A549 (cell line): ENCODE measurements around the gene PLA2G4B. TPM values are rescaled to one million over a fixed set of nuclear protein-coding genes. Genes with fewer than 3 reads are reported as not detected.

Experiments
- ATAC-seq, 2 experiments: fragments of 200-7000 bp in 1 of 2; fragments of >200 bp in 1 of 2; cut with Nextera tagmentation in 1 of 2; cut with Tn5 transposase in 1 of 2; 3 replicates each; pipeline versions ENCODE4 v1.8.0 to v1.9.1; 2018 to 2020; ENCODE audit warnings: mild to moderate bottlenecking in 1 of 2, moderate library complexity in 1 of 2
- CTCF ChIA-PET: fragments of 300-600 bp; sonication (Branson Sonifier 250); formaldehyde crosslinking; extraction: SDS; loops from one replicate; lab custom pipeline; 2021; ENCODE audit warnings: antibody characterized with exemption, inconsistent platforms; lab: Yijun Ruan, JAX
- POLR2A ChIA-PET: fragments of 350-600 bp; formaldehyde crosslinking; extraction: SDS; loops from one replicate; lab custom pipeline; 2021; ENCODE audit warnings: antibody characterized with exemption, inconsistent platforms; lab: Yijun Ruan, JAX
- DNase-seq, 2 experiments: peaks; one replicate each; pipeline versions ENCODE4 v3.0.0 to v3.0.0-alpha.2; 2011 to 2016; ENCODE audit warnings: low read depth in 1 of 2, low spot score in 1 of 2
- FAIRE-seq: peaks from 2 replicates; lab custom pipeline; 2011; peaks lifted over from hg19 to GRCh38; lab: Jason Lieb, UNC
- H3K27ac ChIP-seq, 2 experiments: fragments of >200 bp; sonication (Bioruptor Twin); formaldehyde crosslinking; 3 replicates each; pipeline ENCODE4 v1.5.1; 2016 to 2017
- H3K4me1 ChIP-seq: fragments of >200 bp; sonication (Bioruptor Twin); formaldehyde crosslinking; 3 replicates; pipeline ENCODE4 v1.6.1; 2016
- H3K4me2 ChIP-seq: fragments of >200 bp; sonication (Bioruptor Twin); formaldehyde crosslinking; 3 replicates; pipeline ENCODE4 v1.6.1; 2016
- H3K4me3 ChIP-seq: fragments of >200 bp; sonication (Bioruptor Twin); formaldehyde crosslinking; 3 replicates; pipeline ENCODE4 v1.5.1; 2016
- H3K9me3 ChIP-seq: fragments of >200 bp; sonication (Bioruptor Twin); formaldehyde crosslinking; 3 replicates; pipeline ENCODE4 v1.6.1; 2016
- CEBPB ChIP-seq, 2 experiments: fragments of >200 bp in 1 of 2; sonication (Bioruptor Twin) in 1 of 2; formaldehyde crosslinking in 1 of 2; IDR thresholded peaks; 2 replicates each; pipeline ENCODE4 v1.6.1; 2012 to 2016
- CTCF ChIP-seq: fragments of >200 bp; sonication (Bioruptor Twin); formaldehyde crosslinking; IDR thresholded peaks from 3 replicates; pipeline ENCODE4 v1.5.1; 2016
- FOSB ChIP-seq: fragments of 250-450 bp; sonication (Bioruptor Pico); IDR thresholded peaks from 2 replicates; pipeline ENCODE4 v1.5.0; 2020; ENCODE audit warnings: mild to moderate bottlenecking, moderate library complexity
- FOXS1 ChIP-seq: fragments of 250-450 bp; sonication (Bioruptor Pico); IDR thresholded peaks from 2 replicates; pipeline ENCODE4 v1.5.0; 2020; ENCODE audit warnings: mild to moderate bottlenecking, moderate library complexity
- GATA3 ChIP-seq: IDR thresholded peaks from 2 replicates; pipeline ENCODE4 v1.6.1; 2012; ENCODE audit warnings: borderline replicate concordance
- HOXA7 ChIP-seq: fragments of 250-450 bp; sonication (Bioruptor Pico); IDR thresholded peaks from 2 replicates; pipeline ENCODE4 v1.5.0; 2020; ENCODE audit warnings: mild to moderate bottlenecking, moderate library complexity
- HOXB5 ChIP-seq: fragments of 250-450 bp; sonication (Bioruptor Pico); IDR thresholded peaks from 2 replicates; pipeline ENCODE4 v1.5.0; 2020; ENCODE audit warnings: mild to moderate bottlenecking, moderate library complexity
- KDM5A ChIP-seq: fragments of 200-600 bp; sonication (generic); IDR thresholded peaks from 2 replicates; pipeline ENCODE4 v1.6.1; 2016; ENCODE audit warnings: antibody characterized with exemption, mild to moderate bottlenecking
- MAZ ChIP-seq: fragments of 150-350 bp; IDR thresholded peaks from 2 replicates; pipeline ENCODE4 v1.6.1; 2014; ENCODE audit warnings: antibody characterized with exemption, low read depth, low read length, borderline replicate concordance
- PHF8 ChIP-seq: fragments of 200-600 bp; sonication (generic); IDR thresholded peaks from 2 replicates; pipeline ENCODE4 v1.6.1; 2016; ENCODE audit warnings: low read depth, mild to moderate bottlenecking, antibody characterized with exemption, moderate library complexity, borderline replicate concordance
- POLR2AphosphoS2 ChIP-seq: conservative IDR thresholded peaks from 2 replicates; pipeline ENCODE4 v1.6.1; 2012; ENCODE audit warnings: low read length, improper control_type of control experiment, inconsistent platforms
- RAD21 ChIP-seq, 2 experiments: fragments of >200 bp in 1 of 2; sonication (Bioruptor Twin) in 1 of 2; formaldehyde crosslinking in 1 of 2; IDR thresholded peaks in 1 of 2; conservative IDR thresholded peaks in 1 of 2; 2 replicates in 1 of 2; 3 replicates in 1 of 2; pipeline ENCODE4 v1.6.1; 2012 to 2018; ENCODE audit warnings: inconsistent platforms in 1 of 2
- RCOR1 ChIP-seq: fragments of 150-350 bp; IDR thresholded peaks from 2 replicates; pipeline ENCODE4 v1.6.1; 2014; ENCODE audit warnings: antibody characterized with exemption, low read length, low read depth
- RNF2 ChIP-seq: fragments of 200-600 bp; sonication (generic); IDR thresholded peaks from 2 replicates; pipeline ENCODE4 v1.6.1; 2016; ENCODE audit warnings: low read depth, mild to moderate bottlenecking, antibody characterized with exemption, moderate library complexity, borderline replicate concordance
- SMC3 ChIP-seq: fragments of >200 bp; sonication (Bioruptor Twin); formaldehyde crosslinking; IDR thresholded peaks from 3 replicates; pipeline ENCODE4 v1.6.1; 2018; ENCODE audit warnings: inconsistent platforms
- TFCP2L1 ChIP-seq: fragments of 250-450 bp; sonication (Bioruptor Pico); IDR thresholded peaks from 2 replicates; pipeline ENCODE4 v1.5.0; 2021; ENCODE audit warnings: mild to moderate bottlenecking
- ZNF302 ChIP-seq: fragments of 250-450 bp; sonication (Bioruptor Pico); IDR thresholded peaks from 2 replicates; pipeline ENCODE4 v1.9.0; 2021; ENCODE audit warnings: inconsistent platforms, mild to moderate bottlenecking, moderate library complexity
- WGBS: methylation state at CpG from one replicate; pipeline ENCODE4 v1.1.6; 2017; ENCODE audit errors: missing lambda C conversion rate; 5-methylcytosine and 5-hydroxymethylcytosine counted together
- polyA plus RNA-seq, 4 experiments: library from polyadenylated mRNA; depleted of rRNA in 3 of 4; stranded (reverse); fragments of >200 nt; fragmentation: RNase III in 1 of 4; extraction: RNeasy Plus Mini Kit Qiagen cat#74134 plus additional on column Dnase treatment in 1 of 4; gene quantifications; 2 replicates in 3 of 4; 3 replicates in 1 of 4; pipeline ENCODE4 v1.2.3, GENCODE V29; 2011 to 2017
- TF ChIP-seq, protein P1 (sequence below): fragments of 450-650 bp; IDR thresholded peaks from 2 replicates; pipeline ENCODE4 v1.6.1; 2014; ENCODE audit warnings: antibody characterized with exemption

The PLA2G4B gene
- polyA plus RNA-seq, 2 of the 4 experiments (the other 2 are of a cell fraction) = 2.2 to 2.6 TPM

DNA sequence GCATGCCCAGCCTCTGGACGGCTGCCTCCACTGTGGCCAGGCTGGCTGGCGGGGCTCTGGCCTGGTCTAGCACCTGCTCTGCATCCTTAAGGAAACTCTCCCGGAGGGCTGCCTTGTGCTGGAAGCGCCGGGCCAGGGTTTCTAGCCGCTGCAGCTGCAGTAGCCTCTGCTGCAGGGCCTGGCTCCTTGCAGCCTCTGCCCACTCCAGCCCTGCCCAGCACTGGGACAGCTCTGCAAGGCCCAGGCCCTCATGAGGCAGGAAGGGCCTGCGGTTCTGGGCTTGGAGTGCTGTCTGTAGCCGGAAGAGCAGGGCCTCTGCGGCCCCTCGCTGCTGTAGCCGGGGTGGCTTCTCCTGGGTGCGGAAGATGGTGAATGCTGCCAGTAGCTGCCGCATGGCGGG, 47.2 kb downstream of the PLA2G4B start:
- Histone ChIP-seq H3K4me2 (no peak overlapping the region), H3K9me3 (no peaks in the 10 kb centered on the region), H3K4me1 (no peaks in the 10 kb centered on the region), H3K27ac (no peak overlapping the region), H3K4me3 (no peak overlapping the region)
- no peak for FAIRE-seq
- ChIA-PET POLR2A (no interaction called here), CTCF (interaction anchor here (1.6 kb wide), 1 partner anchor 34 kb away, joined by 3 read pairs; no protein-coding TSS in a partner anchor)
- TF ChIP-seq ZNF302 (CRISPR knock-in tag) (no peak), CEBPB (IDR thresholded peaks at IDR 0.05) (no peak), POLR2AphosphoS2 (no peak), HOXA7 (CRISPR knock-in tag) (no peak), TFCP2L1 (CRISPR knock-in tag) (no peak)
- TF ChIP-seq, protein P1, sequence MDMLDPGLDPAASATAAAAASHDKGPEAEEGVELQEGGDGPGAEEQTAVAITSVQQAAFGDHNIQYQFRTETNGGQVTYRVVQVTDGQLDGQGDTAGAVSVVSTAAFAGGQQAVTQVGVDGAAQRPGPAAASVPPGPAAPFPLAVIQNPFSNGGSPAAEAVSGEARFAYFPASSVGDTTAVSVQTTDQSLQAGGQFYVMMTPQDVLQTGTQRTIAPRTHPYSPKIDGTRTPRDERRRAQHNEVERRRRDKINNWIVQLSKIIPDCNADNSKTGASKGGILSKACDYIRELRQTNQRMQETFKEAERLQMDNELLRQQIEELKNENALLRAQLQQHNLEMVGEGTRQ = no peak
- DNase-seq = no peak
- no CpG with 5 or more reads among the region's 14 CpGs for WGBS
- ATAC-seq = no peak

- TF ChIP-seq POLR2AphosphoS2 = no peak
- TF ChIP-seq FOXS1 = no peak
- TF ChIP-seq TFCP2L1 (CRISPR knock-in tag) = no peak
- no peak for TF ChIP-seq PHF8
- no peak for TF ChIP-seq HOXB5
- TF ChIP-seq RAD21 (conservative IDR thresholded peaks at IDR 0.05 in 1 of 2, IDR thresholded peaks at IDR 0.05 in 1 of 2) = no peak
- TF ChIP-seq KDM5A = no peak
- TF ChIP-seq SMC3 = no peak
- no peak for TF ChIP-seq CTCF
- TF ChIP-seq MAZ = no peak
- no peak for TF ChIP-seq RNF2
- Histone ChIP-seq H3K4me1 (no peaks in the 10 kb centered on the region), H3K4me3 (no peak overlapping the region), H3K27ac (no peak overlapping the region), H3K9me3 (no peaks in the 10 kb centered on the region), H3K4me2 (no peak overlapping the region)
- ChIA-PET POLR2A (no interaction called here), CTCF (interaction anchor here (0.9 to 1.6 kb wide), 3 partner anchors 17 to 198 kb away, joined by 3 read pairs; no protein-coding TSS in a partner anchor)
- FAIRE-seq = no peak
- no peak for DNase-seq
- WGBS = 61% methylated on average over 6 of the region's 7 CpGs
- ATAC-seq = no peak
These were observed 48.1 kb downstream of the PLA2G4B start for GRCh38 chr15:41886741-41887140.

DNA sequence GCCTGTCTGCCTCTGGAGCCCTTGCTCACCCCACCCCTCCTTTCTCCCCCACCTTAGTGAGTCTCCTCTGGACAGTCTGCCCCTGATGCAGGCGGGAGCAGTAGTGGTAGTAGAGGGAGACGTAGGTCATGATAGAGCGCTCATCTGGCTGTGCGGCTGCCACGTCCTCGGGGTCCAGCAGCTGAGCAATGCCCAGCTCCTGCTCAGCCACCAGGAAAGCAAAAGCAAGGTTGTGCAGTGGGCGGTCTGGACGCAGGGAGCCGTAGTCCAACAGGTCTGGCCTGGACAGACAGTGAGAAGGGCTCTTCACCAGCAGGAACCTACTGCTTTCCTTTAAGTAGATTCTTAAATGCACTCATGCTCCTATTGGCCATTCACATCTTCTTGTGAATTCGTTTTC, 48.5 kb downstream of the PLA2G4B start:
- POLR2A ChIA-PET = no interaction called here
- H3K9me3 ChIP-seq = no peaks in the 10 kb centered on the region
- TF ChIP-seq, protein P1 = no peak
- TF ChIP-seq KDM5A = no peak
- no peak for TF ChIP-seq CEBPB (IDR thresholded peaks at IDR 0.05)
- no peak for TF ChIP-seq FOXS1
- TF ChIP-seq FOSB (CRISPR knock-in tag) = no peak
- TF ChIP-seq RCOR1 = no peak
- TF ChIP-seq GATA3 = no peak
- TF ChIP-seq, all 56 proteins: peak for 0
- FAIRE-seq (no peak), ATAC-seq (no peak), DNase-seq (no peak)
- H3K4me2 ChIP-seq = no peak overlapping the region
- H3K4me3 ChIP-seq = no peak overlapping the region
- CTCF ChIA-PET = interaction anchor here (0.9 to 1.6 kb wide), 4 partner anchors 16 to 197 kb away, joined by 3 read pairs; no protein-coding TSS in a partner anchor
- H3K4me1 ChIP-seq = no peaks in the 10 kb centered on the region
- 88% methylated on average over 10 of the region's 10 CpGs for WGBS
- H3K27ac ChIP-seq = no peak overlapping the region
